Aortic smooth muscle cell (primary cell): ENCODE data around the gene PHETA1. TPM values are rescaled to one million over a fixed set of nuclear protein-coding genes. Genes with fewer than 3 reads are reported as not detected.

ENCODE experiments used
- total RNA-seq: library from RNA; depleted of rRNA; stranded (reverse); fragments of >200 nt; gene quantifications from 2 replicates; pipeline ENCODE4 v1.2.3, GENCODE V29; 2014

Gene PHETA1
- 4.7 and 6.3 TPM in 2 replicates for total RNA-seq

DNA sequence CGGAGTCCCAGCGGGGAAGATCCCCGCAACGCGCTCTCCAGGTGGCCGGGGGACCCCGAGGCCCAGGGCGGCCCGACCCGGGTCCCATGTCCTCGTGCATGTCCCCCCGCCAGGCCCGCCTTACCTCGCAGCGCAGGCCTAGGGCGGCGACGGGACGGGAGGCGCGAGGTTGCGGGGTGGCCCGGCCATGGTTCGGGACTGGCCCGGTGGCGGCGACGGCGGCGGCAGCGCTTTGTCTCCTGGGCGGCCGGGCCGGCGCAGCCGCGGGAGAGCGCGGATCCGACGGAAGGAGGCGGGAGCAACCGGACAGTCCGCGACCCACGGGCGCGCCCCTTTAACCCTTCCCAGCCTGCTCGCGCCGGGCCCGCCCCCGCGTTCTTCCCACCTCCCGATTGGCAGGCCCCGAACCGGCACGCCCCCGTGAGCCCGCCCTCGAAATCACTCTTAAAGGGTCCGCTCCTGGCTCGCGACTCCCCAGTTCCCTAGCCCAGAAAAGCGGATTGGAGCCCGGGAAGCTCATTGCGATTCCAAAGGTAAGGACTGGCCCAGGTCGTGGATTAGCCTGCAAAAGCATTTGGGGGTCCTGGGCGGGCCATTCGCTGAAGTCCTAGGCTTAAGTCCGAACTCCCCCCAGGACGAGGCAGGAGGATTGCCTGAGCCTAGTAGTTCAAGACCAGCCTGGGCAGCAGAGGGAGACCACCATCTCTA, at the start of gene PHETA1:
TSS of gene PHETA1 (minus strand) at position 308 of the 708 bp plus-strand sequence. CDS start 5,668 bp downstream, outside the sequence.

DNA sequence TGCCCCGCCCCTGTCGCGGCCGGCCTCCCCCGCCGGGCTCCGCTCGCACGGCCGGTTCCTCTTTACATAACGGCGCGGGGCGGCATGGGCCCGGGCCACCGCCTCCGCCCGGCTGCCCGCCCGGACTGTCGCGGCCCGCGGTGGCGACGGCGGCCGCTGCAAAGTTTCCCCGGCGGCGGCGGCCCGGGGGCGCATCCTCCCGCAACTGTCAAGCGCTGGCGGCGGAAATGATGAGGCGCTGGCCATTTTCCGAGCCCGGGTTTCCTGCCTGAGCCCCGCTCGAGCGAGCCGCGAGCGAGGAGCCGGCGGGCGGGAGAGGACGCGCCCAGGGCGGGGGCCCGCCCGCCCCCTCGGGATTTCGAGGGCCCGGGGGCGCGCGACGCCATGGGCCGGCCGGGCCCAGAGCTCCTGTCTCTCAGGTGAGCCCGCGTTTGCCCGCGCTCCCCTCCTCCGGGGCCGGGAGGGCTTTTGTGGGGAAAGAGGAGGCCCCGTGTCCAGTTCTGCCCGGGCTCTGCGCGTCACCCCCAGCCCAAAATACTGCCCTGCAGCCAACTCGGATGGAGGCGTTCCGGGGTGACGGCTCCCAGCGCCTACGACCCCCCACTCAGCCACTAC, 37.1 kb upstream of the PHETA1 start, which contains the start of gene SH2B3:
TSS of gene SH2B3 (plus strand) at position 65 of the 615 bp plus-strand sequence. CDS start 12,223 bp downstream, outside the sequence.

Other genes with a start within 250 kb of the PHETA1 start
- 37.7 and 68.4 TPM in 2 replicates for gene SH2B3, start 36.8 kb upstream of the PHETA1 start, total RNA-seq
- gene ATXN2, start 230.2 kb upstream of the PHETA1 start, total RNA-seq, result 18.0 and 28.6 TPM in 2 replicates